ENCODE data around the gene UGT1A5.
"Not testable (repeated sequence)": the region's sequence is repeated elsewhere in the genome, so short reads cannot be mapped to it uniquely, and the experiment has no call there.

UGT1A5 gene

GRCh38 chr2:233714121-233714520 lies 1.4 kb downstream of the UGT1A5 start:
- WGBS = 71% methylated on average over 2 of the region's 2 CpGs
- DNase-seq = no peak
- no peak overlapping the region for H3K14ac ChIP-seq (ENCODE audit: low read length in 2 of 2)

GRCh38 chr2:233718552-233718951 lies 5.8 kb downstream of the UGT1A5 start, which contains the start of gene UGT1A4:
TSS of gene UGT1A4 (plus strand) at chr2:233718736. CDS start at chr2:233718821, 85 bp downstream.
- Histone ChIP-seq H4K8ac (ENCODE audit: low read length) (no peak within 1 kb of the TSS), H3K4me1 (ENCODE audit: control insufficient read depth, insufficient read depth, low read depth, low read length) (no peaks in the 10 kb centered on the region), H3K14ac (ENCODE audit: low read length in 2 of 2) (peak within 1 kb of the TSS in 1 of 2 experiments; percentile 7), H2BK5ac (ENCODE audit: low read depth, low read length, poor library complexity, severe bottlenecking) (peak within 1 kb of the TSS; percentile 8), H3K4me2 (ENCODE audit: low read length, poor library complexity, severe bottlenecking) (no peak within 1 kb of the TSS), H2AFZ (ENCODE audit: low read depth, low read length) (no peak within 1 kb of the TSS), H2BK120ac (ENCODE audit: low read depth, low read length) (no peak within 1 kb of the TSS), H3K9me3 (ENCODE audit: control insufficient read depth, low read length) (no peaks in the 10 kb centered on the region), H3K36me3 (ENCODE audit: control insufficient read depth in 1 of 2, insufficient read depth in 2 of 2, low read depth in 1 of 2, low read length in 2 of 2) (no peaks in the 10 kb centered on the region), H3K23ac (ENCODE audit: low read length in 2 of 2) (no peak within 1 kb of the TSS), H3K79me1 (replicated peaks; ENCODE audit: low read length, poor library complexity, severe bottlenecking) (no peaks in the 10 kb centered on the region), H3K4me3 (ENCODE audit: insufficient read depth in 1 of 2, low read depth in 1 of 2, low read length in 2 of 2) (no peak within 1 kb of the TSS), H3K27ac (ENCODE audit: low read length, poor library complexity, severe bottlenecking) (no peak within 1 kb of the TSS), H4K91ac (ENCODE audit: low read length) (no peak within 1 kb of the TSS), H3K9ac (ENCODE audit: low read length) (no peak within 1 kb of the TSS), H3K27me3 (ENCODE audit: control insufficient read depth in 1 of 2, insufficient read depth in 1 of 2, low read length in 2 of 2) (peaks cover 18 to 38% of the 10 kb centered on the region in 2 experiments), H3K4ac (ENCODE audit: low read depth in 1 of 2, low read length in 2 of 2) (no peak within 1 kb of the TSS), H3K18ac (ENCODE audit: low read depth in 1 of 2, low read length in 2 of 2) (no peak within 1 kb of the TSS), H2BK12ac (ENCODE audit: low read length in 2 of 2) (no peak within 1 kb of the TSS), H2BK15ac (ENCODE audit: low read depth, poor library complexity, severe bottlenecking) (no peak within 1 kb of the TSS), H2AK5ac (ENCODE audit: low read length, severe bottlenecking) (no peak within 1 kb of the TSS)
- no peak for DNase-seq
- 89% methylated on average over 7 of the region's 7 CpGs for WGBS

More at GRCh38 chr2:233714121-233714520, 1.4 kb downstream of the UGT1A5 start:
- Histone ChIP-seq H4K8ac (ENCODE audit: low read length) (no peak overlapping the region), H3K27me3 (ENCODE audit: control insufficient read depth in 1 of 2, insufficient read depth in 1 of 2, low read length in 2 of 2) (peaks cover 18 to 38% of the 10 kb centered on the region in 2 experiments), H2BK12ac (ENCODE audit: low read length in 2 of 2) (no peak overlapping the region), H2BK5ac (ENCODE audit: low read depth, low read length, poor library complexity, severe bottlenecking) (no peak overlapping the region), H4K91ac (ENCODE audit: low read length) (no peak overlapping the region), H3K4me3 (ENCODE audit: insufficient read depth in 1 of 2, low read depth in 1 of 2, low read length in 2 of 2) (no peak overlapping the region), H3K9ac (ENCODE audit: low read length) (no peak overlapping the region), H2AFZ (ENCODE audit: low read depth, low read length) (no peak overlapping the region), H3K79me1 (replicated peaks; ENCODE audit: low read length, poor library complexity, severe bottlenecking) (no peaks in the 10 kb centered on the region), H3K23ac (ENCODE audit: low read length in 2 of 2) (no peak overlapping the region), H3K4ac (ENCODE audit: low read depth in 1 of 2, low read length in 2 of 2) (no peak overlapping the region), H2BK120ac (ENCODE audit: low read depth, low read length) (no peak overlapping the region), H3K18ac (ENCODE audit: low read depth in 1 of 2, low read length in 2 of 2) (no peak overlapping the region), H3K9me3 (ENCODE audit: control insufficient read depth, low read length) (no peaks in the 10 kb centered on the region), H2AK5ac (ENCODE audit: low read length, severe bottlenecking) (no peak overlapping the region), H3K36me3 (ENCODE audit: control insufficient read depth in 1 of 2, insufficient read depth in 2 of 2, low read depth in 1 of 2, low read length in 2 of 2) (no peaks in the 10 kb centered on the region), H3K27ac (ENCODE audit: low read length, poor library complexity, severe bottlenecking) (no peak overlapping the region), H3K4me2 (ENCODE audit: low read length, poor library complexity, severe bottlenecking) (no peak overlapping the region), H2BK15ac (ENCODE audit: low read depth, poor library complexity, severe bottlenecking) (no peak overlapping the region), H3K4me1 (ENCODE audit: control insufficient read depth, insufficient read depth, low read depth, low read length) (peaks cover 7% of the 10 kb centered on the region)

- Histone ChIP-seq H3K4me3 (ENCODE audit: insufficient read depth in 1 of 2, low read depth in 1 of 2, low read length in 2 of 2) (no peak within 1 kb of the TSS), H3K14ac (ENCODE audit: low read length in 2 of 2) (no peak within 1 kb of the TSS), H4K91ac (ENCODE audit: low read length) (no peak within 1 kb of the TSS), H3K9ac (ENCODE audit: low read length) (no peak within 1 kb of the TSS), H2BK120ac (ENCODE audit: low read depth, low read length) (no peak within 1 kb of the TSS), H3K79me1 (replicated peaks; ENCODE audit: low read length, poor library complexity, severe bottlenecking) (no peaks in the 10 kb centered on the region), H3K9me3 (ENCODE audit: control insufficient read depth, low read length) (no peaks in the 10 kb centered on the region), H3K4ac (ENCODE audit: low read depth in 1 of 2, low read length in 2 of 2) (no peak within 1 kb of the TSS), H3K36me3 (ENCODE audit: control insufficient read depth in 1 of 2, insufficient read depth in 2 of 2, low read depth in 1 of 2, low read length in 2 of 2) (no peaks in the 10 kb centered on the region), H2BK5ac (ENCODE audit: low read depth, low read length, poor library complexity, severe bottlenecking) (no peak within 1 kb of the TSS), H3K27ac (ENCODE audit: low read length, poor library complexity, severe bottlenecking) (no peak within 1 kb of the TSS), H2AFZ (ENCODE audit: low read depth, low read length) (no peak within 1 kb of the TSS), H3K27me3 (ENCODE audit: control insufficient read depth in 1 of 2, insufficient read depth in 1 of 2, low read length in 2 of 2) (peaks cover 4 to 23% of the 10 kb centered on the region in 2 experiments), H2AK5ac (ENCODE audit: low read length, severe bottlenecking) (no peak within 1 kb of the TSS), H2BK12ac (ENCODE audit: low read length in 2 of 2) (no peak within 1 kb of the TSS), H4K8ac (ENCODE audit: low read length) (no peak within 1 kb of the TSS), H3K4me2 (ENCODE audit: low read length, poor library complexity, severe bottlenecking) (no peak within 1 kb of the TSS), H3K4me1 (ENCODE audit: control insufficient read depth, insufficient read depth, low read depth, low read length) (no peaks in the 10 kb centered on the region), H3K18ac (ENCODE audit: low read depth in 1 of 2, low read length in 2 of 2) (no peak within 1 kb of the TSS), H3K23ac (ENCODE audit: low read length in 2 of 2) (no peak within 1 kb of the TSS), H2BK15ac (ENCODE audit: low read depth, poor library complexity, severe bottlenecking) (no peak within 1 kb of the TSS)
- DNase-seq = no peak
- WGBS = 71% methylated on average over 8 of the region's 8 CpGs
These were observed 16.1 kb downstream of the UGT1A5 start, which contains the start of gene UGT1A3 for GRCh38 chr2:233728723-233729301. TSS of gene UGT1A3 (plus strand) at chr2:233729042. CDS start at chr2:233729127, 85 bp downstream.

- H3K9me3 ChIP-seq (ENCODE audit: control insufficient read depth, low read length); H3K4ac ChIP-seq (ENCODE audit: low read depth in 1 of 2, low read length in 2 of 2); H2BK5ac ChIP-seq (ENCODE audit: low read depth, low read length, poor library complexity, severe bottlenecking); H4K91ac ChIP-seq (ENCODE audit: low read length); H2BK15ac ChIP-seq (ENCODE audit: low read depth, poor library complexity, severe bottlenecking); H2AFZ ChIP-seq (ENCODE audit: low read depth, low read length); H3K79me1 ChIP-seq (replicated peaks; ENCODE audit: low read length, poor library complexity, severe bottlenecking); H4K8ac ChIP-seq (ENCODE audit: low read length); H3K4me3 ChIP-seq (ENCODE audit: insufficient read depth in 1 of 2, low read depth in 1 of 2, low read length in 2 of 2); H3K4me1 ChIP-seq (ENCODE audit: control insufficient read depth, insufficient read depth, low read depth, low read length); H3K23ac ChIP-seq (ENCODE audit: low read length in 2 of 2); H2BK120ac ChIP-seq (ENCODE audit: low read depth, low read length); DNase-seq; H3K14ac ChIP-seq (ENCODE audit: low read length in 2 of 2); H3K27ac ChIP-seq (ENCODE audit: low read length, poor library complexity, severe bottlenecking); H3K36me3 ChIP-seq (ENCODE audit: control insufficient read depth in 1 of 2, insufficient read depth in 2 of 2, low read depth in 1 of 2, low read length in 2 of 2); H3K18ac ChIP-seq (ENCODE audit: low read depth in 1 of 2, low read length in 2 of 2); H3K4me2 ChIP-seq (ENCODE audit: low read length, poor library complexity, severe bottlenecking); H3K9ac ChIP-seq (ENCODE audit: low read length); H2AK5ac ChIP-seq (ENCODE audit: low read length, severe bottlenecking); H2BK12ac ChIP-seq (ENCODE audit: low read length in 2 of 2): not testable (repeated sequence)
- whole genome bisulfite sequencing = 78% methylated on average over 14 of the region's 14 CpGs
- H3K27me3 ChIP-seq (ENCODE audit: control insufficient read depth in 1 of 2, insufficient read depth in 1 of 2, low read length in 2 of 2) = peaks cover 17 to 26% of the 10 kb centered on the region in 2 experiments
These were observed 24.4 kb downstream of the UGT1A5 start for GRCh38 chr2:233736868-233737653.
